Measurements from ENCODE around the gene FAM151A.

Gene FAM151A

DNA sequence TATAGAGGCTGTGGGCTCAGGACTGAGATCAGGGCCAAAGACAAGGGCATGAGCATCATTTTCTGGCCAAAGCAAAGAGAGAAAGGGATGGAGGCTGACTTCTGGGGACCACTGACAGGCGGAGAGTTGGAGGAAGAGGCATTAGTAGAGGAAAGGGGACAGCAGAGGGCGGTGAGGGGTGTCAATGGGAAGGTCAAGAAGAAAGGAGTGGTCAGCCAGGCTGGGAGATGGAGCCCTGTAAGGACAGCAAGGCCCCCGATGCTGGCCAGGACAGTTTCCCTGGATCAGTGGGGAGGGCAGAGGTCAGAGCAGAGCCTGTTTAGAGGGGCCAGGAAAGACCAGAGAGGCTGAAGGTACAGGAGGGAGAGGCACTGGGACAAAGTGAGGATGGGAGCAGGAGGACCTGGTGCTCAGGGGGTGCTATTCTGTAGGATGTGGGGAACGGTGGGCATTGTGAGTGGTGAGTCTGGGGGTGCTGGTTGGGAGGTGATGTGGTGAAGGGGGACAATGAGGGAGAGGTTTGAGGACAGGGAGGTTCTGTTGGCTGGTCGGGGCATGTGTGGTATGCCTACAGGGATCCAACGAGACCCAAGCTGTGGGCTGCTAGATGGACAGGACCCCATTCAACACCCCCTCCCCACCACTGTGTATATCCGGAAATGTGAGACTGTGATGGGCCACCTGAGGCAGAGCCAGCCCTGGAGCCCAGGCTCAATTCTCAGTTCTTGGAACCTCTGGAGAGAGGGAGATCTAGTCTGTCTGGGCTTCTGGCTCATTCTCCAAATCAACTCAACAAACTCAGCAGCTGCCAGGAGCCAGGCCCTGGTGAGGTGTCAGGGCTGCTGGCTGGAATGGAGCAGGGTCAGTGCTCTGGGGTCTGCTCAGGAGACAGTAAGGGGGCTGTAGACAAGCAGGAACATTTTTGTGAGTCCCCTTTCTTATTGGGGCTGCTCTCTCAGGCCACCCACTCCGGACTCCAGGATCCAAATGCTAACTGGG, 1.4 kb upstream of the FAM151A start:
- Histone ChIP-seq H3K79me2 (ENCODE audit: insufficient read depth, low read length) (no peaks in the 10 kb centered on the region), H3K27ac (ENCODE audit: low read depth, low read length) (no peak overlapping the region)
- TF ChIP-seq, protein P1, sequence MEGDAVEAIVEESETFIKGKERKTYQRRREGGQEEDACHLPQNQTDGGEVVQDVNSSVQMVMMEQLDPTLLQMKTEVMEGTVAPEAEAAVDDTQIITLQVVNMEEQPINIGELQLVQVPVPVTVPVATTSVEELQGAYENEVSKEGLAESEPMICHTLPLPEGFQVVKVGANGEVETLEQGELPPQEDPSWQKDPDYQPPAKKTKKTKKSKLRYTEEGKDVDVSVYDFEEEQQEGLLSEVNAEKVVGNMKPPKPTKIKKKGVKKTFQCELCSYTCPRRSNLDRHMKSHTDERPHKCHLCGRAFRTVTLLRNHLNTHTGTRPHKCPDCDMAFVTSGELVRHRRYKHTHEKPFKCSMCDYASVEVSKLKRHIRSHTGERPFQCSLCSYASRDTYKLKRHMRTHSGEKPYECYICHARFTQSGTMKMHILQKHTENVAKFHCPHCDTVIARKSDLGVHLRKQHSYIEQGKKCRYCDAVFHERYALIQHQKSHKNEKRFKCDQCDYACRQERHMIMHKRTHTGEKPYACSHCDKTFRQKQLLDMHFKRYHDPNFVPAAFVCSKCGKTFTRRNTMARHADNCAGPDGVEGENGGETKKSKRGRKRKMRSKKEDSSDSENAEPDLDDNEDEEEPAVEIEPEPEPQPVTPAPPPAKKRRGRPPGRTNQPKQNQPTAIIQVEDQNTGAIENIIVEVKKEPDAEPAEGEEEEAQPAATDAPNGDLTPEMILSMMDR (IDR thresholded peaks at IDR 0.05; ENCODE audit: insufficient read depth, low read length, poor library complexity, severe bottlenecking) = no peak
- no peak for TF ChIP-seq EZH2phosphoT487 (conservative IDR thresholded peaks at IDR 0.05; ENCODE audit: low read length)

DNA sequence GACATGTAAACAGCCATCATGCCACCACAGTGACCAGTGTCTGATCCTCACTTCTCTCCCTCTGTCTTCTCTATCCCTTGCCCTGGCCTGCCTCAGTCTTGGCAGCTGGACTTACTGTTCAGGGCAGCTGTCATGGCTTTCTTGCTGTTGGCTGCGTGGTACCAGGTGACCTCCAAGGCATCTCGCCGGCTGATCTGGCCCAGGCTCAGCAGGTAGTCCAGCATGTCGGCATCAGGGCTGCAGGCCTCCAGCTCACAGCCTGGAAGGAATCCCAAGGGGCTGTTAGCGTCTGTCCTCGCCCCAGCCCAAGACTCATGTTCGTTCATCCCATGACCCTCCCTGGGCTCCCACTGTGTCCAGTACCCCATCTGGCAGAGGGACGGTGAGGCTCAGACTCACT, 3.6 kb downstream of the FAM151A start:
- H3K9me2 ChIP-seq (replicated peaks; ENCODE audit: insufficient read depth, low read length) = no peaks in the 10 kb centered on the region
- no peak for TF ChIP-seq EZH2phosphoT487 (conservative IDR thresholded peaks at IDR 0.05; ENCODE audit: low read length)
- TF ChIP-seq, protein P1 (IDR thresholded peaks at IDR 0.05; ENCODE audit: insufficient read depth, low read length, poor library complexity, severe bottlenecking) = no peak
- no peak overlapping the region for H3K4me3 ChIP-seq (ENCODE audit: insufficient read depth, low read length, poor library complexity, severe bottlenecking)
- H3K27ac ChIP-seq (ENCODE audit: low read depth, low read length) = no peak overlapping the region
- H3K36me3 ChIP-seq (ENCODE audit: low read length) = no peaks in the 10 kb centered on the region
- H3K79me2 ChIP-seq (ENCODE audit: insufficient read depth, low read length) = no peaks in the 10 kb centered on the region
- H3K9me3 ChIP-seq (ENCODE audit: insufficient read depth, low read length) = no peaks in the 10 kb centered on the region
- no peaks in the 10 kb centered on the region for H3K27me3 ChIP-seq (ENCODE audit: low read length)
- no peak overlapping the region for H3K9ac ChIP-seq (ENCODE audit: low read length)
- H2AFZ ChIP-seq (ENCODE audit: low read depth, low read length, severe bottlenecking) = no peak overlapping the region
- no peaks in the 10 kb centered on the region for H4K20me1 ChIP-seq (ENCODE audit: low read depth, low read length)
- no peak overlapping the region for H3K4me2 ChIP-seq (ENCODE audit: low read depth, low read length, poor library complexity, severe bottlenecking)
- no peaks in the 10 kb centered on the region for H3F3A ChIP-seq (ENCODE audit: insufficient read depth)

More for the DNA sequence above, 1.4 kb upstream of the FAM151A start:
- Histone ChIP-seq H3K9me2 (replicated peaks; ENCODE audit: insufficient read depth, low read length) (no peaks in the 10 kb centered on the region), H3F3A (ENCODE audit: insufficient read depth) (no peaks in the 10 kb centered on the region), H4K20me1 (ENCODE audit: low read depth, low read length) (no peaks in the 10 kb centered on the region), H3K9me3 (ENCODE audit: insufficient read depth, low read length) (no peaks in the 10 kb centered on the region), H3K36me3 (ENCODE audit: low read length) (no peaks in the 10 kb centered on the region), H3K9ac (ENCODE audit: low read length) (no peak overlapping the region), H3K4me2 (ENCODE audit: low read depth, low read length, poor library complexity, severe bottlenecking) (no peak overlapping the region), H2AFZ (ENCODE audit: low read depth, low read length, severe bottlenecking) (no peak overlapping the region), H3K27me3 (ENCODE audit: low read length) (no peaks in the 10 kb centered on the region), H3K4me3 (ENCODE audit: insufficient read depth, low read length, poor library complexity, severe bottlenecking) (no peak overlapping the region)

DNA sequence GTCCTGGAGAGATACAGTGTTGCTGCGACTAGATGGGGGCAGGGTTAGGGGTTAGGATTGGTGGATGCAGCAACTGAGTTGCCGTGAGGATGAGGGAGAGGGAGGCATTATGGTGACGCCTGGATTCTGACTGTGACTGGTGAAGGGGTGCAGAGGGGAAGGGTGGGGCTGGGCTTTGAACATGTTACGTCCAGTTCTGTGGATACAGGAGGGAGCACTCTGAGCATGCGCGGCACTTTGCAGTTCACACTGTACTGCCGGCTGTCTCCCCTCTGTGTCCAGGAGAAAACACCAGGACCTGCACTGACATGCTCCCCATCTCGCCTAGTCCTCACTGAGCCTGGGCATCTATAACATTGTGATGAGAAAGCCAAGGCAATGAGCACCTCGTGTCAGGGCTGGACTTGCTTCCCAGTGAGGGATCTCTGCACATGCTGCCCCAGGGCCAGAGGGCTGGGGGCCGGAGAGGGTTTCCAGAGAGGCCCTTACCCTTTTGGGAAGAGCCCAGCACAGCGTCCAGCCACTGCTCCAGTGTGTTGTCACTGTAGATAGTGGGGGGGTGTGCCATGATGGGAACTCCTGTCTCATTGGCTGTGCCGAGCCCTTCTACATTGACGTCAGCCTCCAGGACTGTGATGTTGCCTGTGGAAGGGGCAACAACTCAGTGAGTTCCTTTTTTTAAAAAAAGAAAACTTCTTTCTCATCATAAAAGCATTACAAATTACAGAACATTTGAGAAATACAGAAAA, 7.6 kb downstream of the FAM151A start:
- Histone ChIP-seq H3K4me3 (ENCODE audit: insufficient read depth, low read length, poor library complexity, severe bottlenecking) (no peak overlapping the region), H3K79me2 (ENCODE audit: insufficient read depth, low read length) (no peaks in the 10 kb centered on the region), H3K36me3 (ENCODE audit: low read length) (no peaks in the 10 kb centered on the region), H3K9me3 (ENCODE audit: insufficient read depth, low read length) (no peaks in the 10 kb centered on the region), H3K27me3 (ENCODE audit: low read length) (no peaks in the 10 kb centered on the region), H3F3A (ENCODE audit: insufficient read depth) (no peaks in the 10 kb centered on the region), H2AFZ (ENCODE audit: low read depth, low read length, severe bottlenecking) (no peak overlapping the region), H3K9ac (ENCODE audit: low read length) (no peak overlapping the region), H4K20me1 (ENCODE audit: low read depth, low read length) (no peaks in the 10 kb centered on the region), H3K27ac (ENCODE audit: low read depth, low read length) (no peak overlapping the region), H3K4me2 (ENCODE audit: low read depth, low read length, poor library complexity, severe bottlenecking) (no peak overlapping the region), H3K9me2 (replicated peaks; ENCODE audit: insufficient read depth, low read length) (no peaks in the 10 kb centered on the region)
- TF ChIP-seq EZH2phosphoT487 (conservative IDR thresholded peaks at IDR 0.05; ENCODE audit: low read length) = no peak
- TF ChIP-seq, protein P1 (IDR thresholded peaks at IDR 0.05; ENCODE audit: insufficient read depth, low read length, poor library complexity, severe bottlenecking) = no peak
